ENCODE data around the gene MTR.

MTR gene

DNA sequence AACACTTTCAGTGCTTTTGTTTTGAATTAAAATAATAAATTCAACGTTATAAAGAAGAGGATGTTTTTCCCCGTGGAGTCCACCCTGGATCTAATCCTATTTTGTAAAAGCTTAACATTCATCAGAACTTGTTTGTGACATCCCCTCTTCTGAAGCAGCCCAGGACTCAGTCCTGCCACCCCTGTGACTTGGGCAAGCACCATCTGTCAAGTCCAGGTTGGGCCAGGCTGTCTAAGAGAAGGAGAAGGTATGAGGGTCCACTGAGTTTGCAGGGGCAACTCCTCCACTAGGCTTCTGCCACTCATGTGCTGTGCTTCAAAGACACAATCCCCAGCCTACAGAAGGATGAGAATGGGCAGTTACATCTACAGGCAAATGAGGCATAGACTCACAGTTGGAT lies 149.5 kb downstream of the MTR start:
- Histone ChIP-seq H3K36me3 (ENCODE audit: control insufficient read depth in 2 of 2, insufficient read depth in 2 of 2, low read length in 2 of 2) (no peaks in the 10 kb centered on the region), H3K27ac (ENCODE audit: low read depth in 2 of 2, low read length in 2 of 2) (no peak overlapping the region), H3K4me1 (ENCODE audit: control insufficient read depth in 2 of 2, insufficient read depth in 2 of 2, low read length in 2 of 2) (no peaks in the 10 kb centered on the region), H3K27me3 (ENCODE audit: control insufficient read depth in 2 of 2, insufficient read depth in 2 of 2, low read length in 2 of 2) (no peaks in the 10 kb centered on the region), H3K9me3 (ENCODE audit: control insufficient read depth in 2 of 2, low read length in 2 of 2) (no peaks in the 10 kb centered on the region), H3K4me3 (ENCODE audit: low read length in 2 of 2) (no peak overlapping the region), H3K9ac (ENCODE audit: low read depth in 1 of 2, low read length in 2 of 2) (no peak overlapping the region)

DNA sequence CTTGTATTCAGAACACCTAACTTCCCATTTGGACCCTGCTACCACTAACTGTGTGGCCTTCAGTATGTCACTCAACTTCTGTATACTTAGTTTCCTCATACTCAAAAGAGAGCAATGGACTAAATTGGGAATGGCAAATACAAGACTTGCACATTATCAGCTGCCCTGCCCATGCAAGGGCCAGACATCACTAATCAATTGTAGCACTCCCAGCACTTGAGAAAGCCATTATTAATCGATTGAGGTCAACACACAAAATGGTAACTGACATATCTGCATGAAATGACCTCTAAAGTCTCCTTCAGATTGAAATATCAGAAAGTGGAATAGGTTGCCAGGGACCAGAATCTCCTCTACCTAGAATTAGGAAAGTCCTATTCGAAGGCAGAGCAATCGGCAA lies 149.9 kb downstream of the MTR start:
- H3K9me3 ChIP-seq (ENCODE audit: control insufficient read depth in 2 of 2, low read length in 2 of 2): no peaks in the 10 kb centered on the region
- no peak overlapping the region for H3K4me3 ChIP-seq (ENCODE audit: low read length in 2 of 2)
- no peaks in the 10 kb centered on the region for H3K4me1 ChIP-seq (ENCODE audit: control insufficient read depth in 2 of 2, insufficient read depth in 2 of 2, low read length in 2 of 2)
- H3K36me3 ChIP-seq (ENCODE audit: control insufficient read depth in 2 of 2, insufficient read depth in 2 of 2, low read length in 2 of 2): no peaks in the 10 kb centered on the region
- H3K27me3 ChIP-seq (ENCODE audit: control insufficient read depth in 2 of 2, insufficient read depth in 2 of 2, low read length in 2 of 2): no peaks in the 10 kb centered on the region
- H3K27ac ChIP-seq (ENCODE audit: low read depth in 2 of 2, low read length in 2 of 2): no peak overlapping the region
- no peak overlapping the region for H3K9ac ChIP-seq (ENCODE audit: low read depth in 1 of 2, low read length in 2 of 2)

DNA sequence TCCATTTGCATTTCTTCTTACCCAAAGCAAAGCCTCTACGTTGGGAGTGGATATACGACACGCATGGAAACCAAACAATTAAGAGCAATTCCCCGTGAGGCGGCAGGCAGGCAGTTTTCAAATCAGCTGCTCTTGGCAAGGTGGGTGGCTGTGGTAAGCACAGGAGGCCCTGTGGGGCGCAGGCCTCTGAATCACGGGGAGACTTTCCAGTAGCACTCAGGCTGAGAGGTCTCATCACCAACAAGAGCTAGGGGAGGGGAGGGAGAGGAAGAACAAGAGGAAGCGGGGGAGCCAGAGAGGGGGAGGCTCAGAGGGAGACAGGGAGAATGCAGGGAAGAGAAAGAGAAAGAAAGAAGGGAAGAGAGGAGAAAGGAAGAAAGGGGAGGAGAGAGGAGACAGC lies 152.7 kb downstream of the MTR start:
- Histone ChIP-seq H3K9ac (ENCODE audit: low read depth in 1 of 2, low read length in 2 of 2) (no peak overlapping the region), H3K36me3 (ENCODE audit: control insufficient read depth in 2 of 2, insufficient read depth in 2 of 2, low read length in 2 of 2) (no peaks in the 10 kb centered on the region), H3K4me1 (ENCODE audit: control insufficient read depth in 2 of 2, insufficient read depth in 2 of 2, low read length in 2 of 2) (no peaks in the 10 kb centered on the region), H3K9me3 (ENCODE audit: control insufficient read depth in 2 of 2, low read length in 2 of 2) (no peaks in the 10 kb centered on the region), H3K27ac (ENCODE audit: low read depth in 2 of 2, low read length in 2 of 2) (no peak overlapping the region), H3K4me3 (ENCODE audit: low read length in 2 of 2) (no peak overlapping the region), H3K27me3 (ENCODE audit: control insufficient read depth in 2 of 2, insufficient read depth in 2 of 2, low read length in 2 of 2) (no peaks in the 10 kb centered on the region)

DNA sequence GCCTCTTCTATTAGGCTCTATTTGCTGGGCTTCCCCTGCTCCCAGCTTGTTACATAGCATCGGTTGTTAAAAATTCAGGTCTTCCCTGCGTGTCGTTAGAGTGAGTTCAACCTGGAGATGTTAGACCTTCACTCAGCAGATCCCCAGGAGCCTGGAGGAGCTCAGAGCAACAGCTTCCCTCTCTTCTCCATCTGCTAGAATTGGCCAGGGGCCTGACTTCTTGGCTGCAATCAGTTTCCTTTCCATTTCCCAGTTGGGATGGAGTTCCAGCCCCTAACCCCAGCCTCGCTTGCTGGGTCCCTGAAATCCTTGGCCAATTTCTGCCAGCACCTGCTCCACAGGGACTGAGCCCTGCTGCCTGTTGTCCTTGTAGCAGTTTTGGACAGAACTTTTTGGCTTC lies 153.3 kb downstream of the MTR start:
- no peak overlapping the region for H3K9ac ChIP-seq (ENCODE audit: low read depth in 1 of 2, low read length in 2 of 2)

DNA sequence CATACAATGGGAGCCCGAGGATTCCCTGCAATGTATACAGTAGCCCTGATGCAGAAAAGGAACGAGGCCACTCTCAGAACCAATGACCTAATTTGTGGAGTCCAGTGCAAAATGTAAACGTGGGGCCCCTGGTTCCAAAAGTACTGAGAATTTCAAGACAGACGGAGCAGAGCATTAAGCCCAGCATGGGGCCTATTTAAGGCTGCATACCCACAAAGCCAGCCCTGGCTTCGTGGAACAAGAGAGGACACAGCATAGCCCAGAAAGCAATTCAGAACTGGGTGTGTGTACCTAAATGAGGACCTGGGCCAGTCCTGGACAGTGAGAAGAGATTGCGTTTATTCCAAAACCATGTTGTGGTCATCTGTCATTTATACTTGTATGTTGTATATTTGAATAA lies 153.9 kb downstream of the MTR start:
- H3K27me3 ChIP-seq (ENCODE audit: control insufficient read depth in 2 of 2, insufficient read depth in 2 of 2, low read length in 2 of 2): no peaks in the 10 kb centered on the region

More for the DNA sequence above, 153.3 kb downstream of the MTR start:
- H3K27ac ChIP-seq (ENCODE audit: low read depth in 2 of 2, low read length in 2 of 2): no peak overlapping the region
- no peak overlapping the region for H3K4me3 ChIP-seq (ENCODE audit: low read length in 2 of 2)
- no peaks in the 10 kb centered on the region for H3K9me3 ChIP-seq (ENCODE audit: control insufficient read depth in 2 of 2, low read length in 2 of 2)
- H3K4me1 ChIP-seq (ENCODE audit: control insufficient read depth in 2 of 2, insufficient read depth in 2 of 2, low read length in 2 of 2): no peaks in the 10 kb centered on the region
- no peaks in the 10 kb centered on the region for H3K36me3 ChIP-seq (ENCODE audit: control insufficient read depth in 2 of 2, insufficient read depth in 2 of 2, low read length in 2 of 2)
- no peaks in the 10 kb centered on the region for H3K27me3 ChIP-seq (ENCODE audit: control insufficient read depth in 2 of 2, insufficient read depth in 2 of 2, low read length in 2 of 2)

DNA sequence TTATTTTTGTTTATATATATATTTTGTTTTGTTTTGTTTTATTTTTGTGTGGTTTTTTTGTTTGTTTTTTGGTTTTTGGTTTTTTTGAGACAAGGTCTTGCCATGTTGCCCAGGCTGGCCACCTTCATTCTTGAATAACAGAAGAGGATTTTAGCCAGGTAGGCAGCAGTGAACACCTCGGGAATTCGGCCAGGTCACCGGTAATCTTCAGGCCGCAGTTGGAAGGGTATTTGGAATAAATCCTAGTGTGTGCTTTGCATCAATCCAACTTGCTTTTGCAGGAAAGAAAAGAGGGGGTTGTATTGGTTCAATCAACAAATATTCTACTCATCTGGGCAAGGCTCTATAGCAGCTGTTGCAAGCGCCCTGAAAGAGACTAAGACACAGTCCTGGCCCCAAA lies 155.3 kb downstream of the MTR start:
- Histone ChIP-seq H3K27me3 (ENCODE audit: control insufficient read depth in 2 of 2, insufficient read depth in 2 of 2, low read length in 2 of 2) (no peaks in the 10 kb centered on the region), H3K27ac (ENCODE audit: low read depth in 2 of 2, low read length in 2 of 2) (no peak overlapping the region), H3K4me3 (ENCODE audit: low read length in 2 of 2) (no peak overlapping the region), H3K4me1 (ENCODE audit: control insufficient read depth in 2 of 2, insufficient read depth in 2 of 2, low read length in 2 of 2) (no peaks in the 10 kb centered on the region), H3K9me3 (ENCODE audit: control insufficient read depth in 2 of 2, low read length in 2 of 2) (no peaks in the 10 kb centered on the region), H3K36me3 (ENCODE audit: control insufficient read depth in 2 of 2, insufficient read depth in 2 of 2, low read length in 2 of 2) (no peaks in the 10 kb centered on the region), H3K9ac (ENCODE audit: low read depth in 1 of 2, low read length in 2 of 2) (no peak overlapping the region)

More for the DNA sequence above, 153.9 kb downstream of the MTR start:
- Histone ChIP-seq H3K9ac (ENCODE audit: low read depth in 1 of 2, low read length in 2 of 2) (no peak overlapping the region), H3K27ac (ENCODE audit: low read depth in 2 of 2, low read length in 2 of 2) (no peak overlapping the region), H3K9me3 (ENCODE audit: control insufficient read depth in 2 of 2, low read length in 2 of 2) (no peaks in the 10 kb centered on the region), H3K4me1 (ENCODE audit: control insufficient read depth in 2 of 2, insufficient read depth in 2 of 2, low read length in 2 of 2) (no peaks in the 10 kb centered on the region), H3K36me3 (ENCODE audit: control insufficient read depth in 2 of 2, insufficient read depth in 2 of 2, low read length in 2 of 2) (no peaks in the 10 kb centered on the region), H3K4me3 (ENCODE audit: low read length in 2 of 2) (no peak overlapping the region)

DNA sequence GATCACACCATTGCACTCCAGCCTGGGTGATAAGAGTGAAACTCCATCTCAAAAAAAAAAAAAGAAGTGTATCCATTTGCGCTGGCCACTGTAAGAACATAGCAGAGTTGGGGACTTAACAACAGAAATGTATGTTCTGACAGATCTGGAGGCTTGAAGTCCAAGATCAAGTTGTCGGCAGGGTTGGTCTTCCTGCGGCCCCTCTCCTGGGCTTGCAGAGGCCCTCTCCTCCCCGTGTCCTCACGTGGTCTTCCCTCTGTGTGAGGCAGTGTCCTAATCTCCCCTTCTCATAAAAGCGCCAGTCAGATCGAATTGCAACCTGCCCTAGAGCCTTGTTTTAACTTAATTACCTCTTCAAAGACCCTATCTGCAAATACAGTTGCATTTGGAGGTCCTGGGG lies 156.6 kb downstream of the MTR start:
- no peak overlapping the region for H3K27ac ChIP-seq (ENCODE audit: low read depth in 2 of 2, low read length in 2 of 2)
- no peaks in the 10 kb centered on the region for H3K9me3 ChIP-seq (ENCODE audit: control insufficient read depth in 2 of 2, low read length in 2 of 2)
- H3K4me1 ChIP-seq (ENCODE audit: control insufficient read depth in 2 of 2, insufficient read depth in 2 of 2, low read length in 2 of 2): no peaks in the 10 kb centered on the region
- H3K27me3 ChIP-seq (ENCODE audit: control insufficient read depth in 2 of 2, insufficient read depth in 2 of 2, low read length in 2 of 2): no peaks in the 10 kb centered on the region
- H3K36me3 ChIP-seq (ENCODE audit: control insufficient read depth in 2 of 2, insufficient read depth in 2 of 2, low read length in 2 of 2): no peaks in the 10 kb centered on the region
- H3K4me3 ChIP-seq (ENCODE audit: low read length in 2 of 2): no peak overlapping the region
- H3K9ac ChIP-seq (ENCODE audit: low read depth in 1 of 2, low read length in 2 of 2): no peak overlapping the region

DNA sequence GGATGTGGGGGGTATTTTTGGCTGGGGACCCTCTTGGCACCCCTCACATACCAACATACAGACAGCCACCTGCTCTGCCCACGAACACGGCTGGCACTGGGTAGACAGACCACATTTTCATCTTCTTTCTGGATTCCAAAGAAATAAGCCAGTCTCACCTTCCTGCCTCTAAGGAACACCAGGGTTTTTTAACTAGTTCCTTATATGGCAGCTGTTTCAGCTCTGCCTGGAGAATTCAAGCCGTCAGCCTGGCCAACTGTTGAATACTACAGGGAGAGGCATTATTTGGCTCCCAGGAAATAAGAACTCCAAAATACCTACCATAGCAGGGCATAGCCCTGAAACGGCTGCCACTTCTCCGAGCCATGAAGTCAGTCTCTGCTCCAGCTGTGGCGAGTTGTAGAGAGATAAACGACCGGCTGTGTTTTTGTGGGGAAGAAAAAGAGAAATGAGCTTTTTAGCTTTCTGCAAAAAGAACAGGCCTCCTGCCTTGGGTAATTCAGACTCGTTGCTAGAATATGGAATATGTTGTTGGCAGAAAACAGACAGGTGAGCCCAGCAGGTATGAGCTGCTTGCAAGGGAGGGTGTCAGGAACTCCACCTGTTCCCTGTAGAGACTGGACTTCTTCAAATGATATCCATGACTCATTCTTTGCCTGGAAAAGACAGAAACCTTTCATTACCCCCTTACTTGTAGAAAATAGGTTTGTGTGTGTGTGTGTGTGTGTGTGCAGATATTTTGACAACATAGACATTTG lies 157.3 kb downstream of the MTR start:
- H3K9ac ChIP-seq (ENCODE audit: low read depth in 1 of 2, low read length in 2 of 2): no peak overlapping the region
- H3K36me3 ChIP-seq (ENCODE audit: control insufficient read depth in 2 of 2, insufficient read depth in 2 of 2, low read length in 2 of 2): no peaks in the 10 kb centered on the region
- H3K9me3 ChIP-seq (ENCODE audit: control insufficient read depth in 2 of 2, low read length in 2 of 2): no peaks in the 10 kb centered on the region
- no peaks in the 10 kb centered on the region for H3K27me3 ChIP-seq (ENCODE audit: control insufficient read depth in 2 of 2, insufficient read depth in 2 of 2, low read length in 2 of 2)
- no peak overlapping the region for H3K27ac ChIP-seq (ENCODE audit: low read depth in 2 of 2, low read length in 2 of 2)
- H3K4me3 ChIP-seq (ENCODE audit: low read length in 2 of 2): no peak overlapping the region
- H3K4me1 ChIP-seq (ENCODE audit: control insufficient read depth in 2 of 2, insufficient read depth in 2 of 2, low read length in 2 of 2): no peaks in the 10 kb centered on the region

DNA sequence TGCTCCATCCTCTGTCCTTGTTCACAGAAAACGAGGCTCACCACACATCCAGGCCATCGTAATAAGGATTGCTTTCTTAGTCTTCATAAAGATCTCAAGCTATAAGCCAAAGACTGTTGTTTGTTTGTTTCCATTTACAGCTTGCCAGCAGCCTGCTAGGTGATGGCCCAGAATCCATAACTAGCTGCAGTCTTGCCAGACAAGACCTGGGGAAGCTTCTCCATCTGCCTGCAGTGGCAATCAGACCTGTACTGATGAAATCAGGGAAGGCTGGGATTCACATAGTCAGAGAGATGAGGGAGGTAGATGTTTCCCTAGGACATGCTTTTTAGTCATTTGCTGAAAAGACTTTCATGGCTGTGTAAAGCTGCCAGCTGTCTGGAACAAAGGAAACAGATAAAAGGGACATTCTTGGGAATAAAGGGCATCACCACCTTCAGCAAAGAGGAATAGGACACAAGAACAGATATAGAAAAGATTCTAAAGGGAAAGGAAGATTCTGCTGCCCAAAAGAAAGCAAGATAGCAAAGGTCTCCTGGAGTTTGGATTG lies 158.1 kb downstream of the MTR start:
- Histone ChIP-seq H3K36me3 (ENCODE audit: control insufficient read depth in 2 of 2, insufficient read depth in 2 of 2, low read length in 2 of 2) (no peaks in the 10 kb centered on the region), H3K4me3 (ENCODE audit: low read length in 2 of 2) (no peak overlapping the region), H3K27ac (ENCODE audit: low read depth in 2 of 2, low read length in 2 of 2) (no peak overlapping the region), H3K4me1 (ENCODE audit: control insufficient read depth in 2 of 2, insufficient read depth in 2 of 2, low read length in 2 of 2) (no peaks in the 10 kb centered on the region), H3K9ac (ENCODE audit: low read depth in 1 of 2, low read length in 2 of 2) (no peak overlapping the region), H3K27me3 (ENCODE audit: control insufficient read depth in 2 of 2, insufficient read depth in 2 of 2, low read length in 2 of 2) (no peaks in the 10 kb centered on the region), H3K9me3 (ENCODE audit: control insufficient read depth in 2 of 2, low read length in 2 of 2) (no peaks in the 10 kb centered on the region)
